ENCODE measurements around the gene SLC6A6.

SLC6A6 gene

GRCh38 chr3:14402304-14402811, at the start of gene SLC6A6:
SLC6A6 (plus strand) TSS chr3:14402606; CDS start chr3:14443635, 41,029 bp downstream.
- DNase-seq: peak; percentile 94

GRCh38 chr3:14353502-14353901, 48.9 kb upstream of the SLC6A6 start:
- DNase-seq: no peak

- DNase-seq: no peak
Observed at GRCh38 chr3:14357463-14357862, 44.9 kb upstream of the SLC6A6 start.

GRCh38 chr3:14358426-14359211, 43.8 kb upstream of the SLC6A6 start:
- DNase-seq: peak; percentile 54

- no peak for DNase-seq
Observed at GRCh38 chr3:14359348-14359747, 43.1 kb upstream of the SLC6A6 start.

- no peak for DNase-seq
Observed at GRCh38 chr3:14360123-14360881, 42.1 kb upstream of the SLC6A6 start.

GRCh38 chr3:14361068-14361677, 41.2 kb upstream of the SLC6A6 start:
- no peak for DNase-seq

GRCh38 chr3:14362890-14363289, 39.5 kb upstream of the SLC6A6 start:
- no peak for DNase-seq

GRCh38 chr3:14363379-14363778, 39.0 kb upstream of the SLC6A6 start:
- no peak for DNase-seq

GRCh38 chr3:14363991-14364390, 38.4 kb upstream of the SLC6A6 start:
- DNase-seq: no peak

GRCh38 chr3:14364580-14365292, 37.7 kb upstream of the SLC6A6 start:
- no peak for DNase-seq

- DNase-seq: no peak
Observed at GRCh38 chr3:14366248-14366647, 36.2 kb upstream of the SLC6A6 start.

GRCh38 chr3:14366915-14367823, 35.2 kb upstream of the SLC6A6 start:
- DNase-seq: no peak

GRCh38 chr3:14368146-14368545, 34.3 kb upstream of the SLC6A6 start:
- DNase-seq: no peak

- no peak for DNase-seq
Observed at GRCh38 chr3:14368885-14369284, 33.5 kb upstream of the SLC6A6 start.

- DNase-seq: no peak
Observed at GRCh38 chr3:14369675-14370669, 32.4 kb upstream of the SLC6A6 start.

- no peak for DNase-seq
Observed at GRCh38 chr3:14370720-14371572, 31.5 kb upstream of the SLC6A6 start.

GRCh38 chr3:14371573-14372474, 30.6 kb upstream of the SLC6A6 start:
- no peak for DNase-seq

All from retina (tissue), 1 donor.